ENCODE data around the gene TRERF1.

Gene TRERF1

GRCh38 chr6:42254505-42254904, 197.2 kb downstream of the TRERF1 start:
- in situ Hi-C loops (cut with MboI; ENCODE audit: low sequenced_read_pairs, unreplicated experiment): no loop called here
- TF ChIP-seq, protein P1, sequence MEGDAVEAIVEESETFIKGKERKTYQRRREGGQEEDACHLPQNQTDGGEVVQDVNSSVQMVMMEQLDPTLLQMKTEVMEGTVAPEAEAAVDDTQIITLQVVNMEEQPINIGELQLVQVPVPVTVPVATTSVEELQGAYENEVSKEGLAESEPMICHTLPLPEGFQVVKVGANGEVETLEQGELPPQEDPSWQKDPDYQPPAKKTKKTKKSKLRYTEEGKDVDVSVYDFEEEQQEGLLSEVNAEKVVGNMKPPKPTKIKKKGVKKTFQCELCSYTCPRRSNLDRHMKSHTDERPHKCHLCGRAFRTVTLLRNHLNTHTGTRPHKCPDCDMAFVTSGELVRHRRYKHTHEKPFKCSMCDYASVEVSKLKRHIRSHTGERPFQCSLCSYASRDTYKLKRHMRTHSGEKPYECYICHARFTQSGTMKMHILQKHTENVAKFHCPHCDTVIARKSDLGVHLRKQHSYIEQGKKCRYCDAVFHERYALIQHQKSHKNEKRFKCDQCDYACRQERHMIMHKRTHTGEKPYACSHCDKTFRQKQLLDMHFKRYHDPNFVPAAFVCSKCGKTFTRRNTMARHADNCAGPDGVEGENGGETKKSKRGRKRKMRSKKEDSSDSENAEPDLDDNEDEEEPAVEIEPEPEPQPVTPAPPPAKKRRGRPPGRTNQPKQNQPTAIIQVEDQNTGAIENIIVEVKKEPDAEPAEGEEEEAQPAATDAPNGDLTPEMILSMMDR (IDR thresholded peaks at IDR 0.05; ENCODE audit: borderline replicate concordance, control extremely low read depth, extremely low read depth, insufficient read depth, missing control alignments): no peak
- DNase-seq (ENCODE audit: low spot score): no peak

GRCh38 chr6:42251911-42252637, 199.7 kb downstream of the TRERF1 start:
- TF ChIP-seq, protein P1 (IDR thresholded peaks at IDR 0.05; ENCODE audit: borderline replicate concordance, control extremely low read depth, extremely low read depth, insufficient read depth, missing control alignments): no peak
- in situ Hi-C loops (cut with MboI; ENCODE audit: low sequenced_read_pairs, unreplicated experiment): no loop called here
- DNase-seq (ENCODE audit: low spot score): no peak

DNA sequence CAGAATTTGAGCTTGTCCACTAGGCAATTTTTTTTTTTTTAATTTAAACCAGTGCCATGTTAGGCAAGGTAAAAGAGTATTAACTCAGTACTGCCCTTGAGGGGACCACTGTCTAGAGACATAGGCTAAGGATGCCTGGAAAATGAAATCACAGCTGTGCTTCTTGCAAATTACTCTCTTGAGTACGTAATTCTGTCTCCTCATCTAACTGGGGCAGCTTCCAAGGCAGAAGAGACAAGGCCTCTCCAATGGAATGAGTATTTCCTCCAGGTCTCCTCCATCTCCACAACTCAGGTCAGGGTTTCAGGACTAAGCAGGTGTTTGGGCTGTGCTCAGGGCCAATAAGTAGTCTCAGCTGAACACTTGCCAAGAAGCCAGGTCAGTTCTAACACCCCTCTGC, 200.2 kb downstream of the TRERF1 start:
- in situ Hi-C loops (cut with MboI; ENCODE audit: low sequenced_read_pairs, unreplicated experiment): no loop called here
- TF ChIP-seq, protein P1 (IDR thresholded peaks at IDR 0.05; ENCODE audit: borderline replicate concordance, control extremely low read depth, extremely low read depth, insufficient read depth, missing control alignments): no peak
- no peak for DNase-seq (ENCODE audit: low spot score)

DNA sequence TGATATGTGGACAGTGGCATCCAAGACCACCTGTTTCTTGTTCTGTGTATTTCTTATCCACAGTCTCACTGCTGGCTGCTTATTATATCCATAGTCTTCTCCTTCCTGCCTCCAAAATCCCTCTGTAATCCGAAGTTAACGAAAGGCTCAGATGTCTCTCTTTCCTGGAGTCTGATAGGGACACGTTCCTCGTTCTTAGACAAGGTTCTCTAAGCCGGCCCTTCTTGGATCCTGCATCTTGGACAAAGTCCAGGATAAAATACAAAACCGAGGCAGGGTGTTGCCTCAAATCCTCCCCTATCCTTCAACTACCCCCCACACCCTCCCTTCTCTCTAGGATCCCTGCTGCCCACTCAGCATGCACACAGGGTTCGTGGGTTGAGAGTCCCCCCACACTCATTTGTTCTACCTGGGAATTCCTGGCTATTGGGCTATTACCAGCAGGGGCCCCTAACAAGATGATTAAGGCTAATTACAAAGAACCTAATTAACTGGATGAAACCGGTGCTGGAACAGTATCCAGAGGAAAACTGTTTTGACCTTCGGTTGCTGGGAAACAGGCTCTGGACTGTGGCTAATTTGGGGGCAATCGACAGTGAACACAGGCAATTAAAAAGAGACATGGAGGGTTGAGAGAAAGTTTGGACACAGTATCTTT, 201.3 kb downstream of the TRERF1 start:
- in situ Hi-C loops (cut with MboI; ENCODE audit: low sequenced_read_pairs, unreplicated experiment): no loop called here
- TF ChIP-seq, protein P1 (IDR thresholded peaks at IDR 0.05; ENCODE audit: borderline replicate concordance, control extremely low read depth, extremely low read depth, insufficient read depth, missing control alignments): no peak

DNA sequence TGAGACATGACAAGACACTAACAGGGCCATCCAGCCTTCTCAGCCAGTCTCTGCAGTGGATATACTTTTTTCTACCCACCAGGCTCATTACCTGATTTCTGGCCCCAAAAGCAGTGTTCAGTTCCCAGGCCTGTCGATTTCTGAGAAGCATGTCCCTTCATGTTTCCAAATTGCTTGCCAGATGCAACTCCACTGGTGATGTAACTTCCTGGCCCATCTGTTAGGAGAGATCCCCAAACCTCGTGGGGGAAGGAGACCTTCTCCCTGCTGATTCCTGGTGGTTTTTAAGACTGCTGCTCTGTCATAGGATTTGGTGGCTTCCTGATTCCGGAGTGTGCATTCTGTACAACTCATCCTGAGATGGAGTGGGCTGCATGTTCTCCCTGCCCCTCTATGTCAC, 202.4 kb downstream of the TRERF1 start:
- DNase-seq (ENCODE audit: low spot score): no peak
- TF ChIP-seq, protein P1 (IDR thresholded peaks at IDR 0.05; ENCODE audit: borderline replicate concordance, control extremely low read depth, extremely low read depth, insufficient read depth, missing control alignments): no peak
- in situ Hi-C loops (cut with MboI; ENCODE audit: low sequenced_read_pairs, unreplicated experiment): no loop called here

More for the DNA sequence above, 201.3 kb downstream of the TRERF1 start:
- DNase-seq (ENCODE audit: low spot score): no peak

GRCh38 chr6:42243046-42243445, 208.7 kb downstream of the TRERF1 start:
- in situ Hi-C loops (cut with MboI; ENCODE audit: low sequenced_read_pairs, unreplicated experiment): no loop called here
- no peak for DNase-seq (ENCODE audit: low spot score)
- TF ChIP-seq, protein P1 (IDR thresholded peaks at IDR 0.05; ENCODE audit: borderline replicate concordance, control extremely low read depth, extremely low read depth, insufficient read depth, missing control alignments): no peak

Measured in GM13976 (cell line).